Measurements from ENCODE around the gene NACC2. TPM values are rescaled to one million over a fixed set of nuclear protein-coding genes. Genes with fewer than 3 reads are reported as not detected.

NACC2 gene
- total and polyA plus RNA-seq, 2 donors (not counting 1 experiment from before 2014, with no cell fraction given), result 0.34 to 1.9 TPM

DNA sequence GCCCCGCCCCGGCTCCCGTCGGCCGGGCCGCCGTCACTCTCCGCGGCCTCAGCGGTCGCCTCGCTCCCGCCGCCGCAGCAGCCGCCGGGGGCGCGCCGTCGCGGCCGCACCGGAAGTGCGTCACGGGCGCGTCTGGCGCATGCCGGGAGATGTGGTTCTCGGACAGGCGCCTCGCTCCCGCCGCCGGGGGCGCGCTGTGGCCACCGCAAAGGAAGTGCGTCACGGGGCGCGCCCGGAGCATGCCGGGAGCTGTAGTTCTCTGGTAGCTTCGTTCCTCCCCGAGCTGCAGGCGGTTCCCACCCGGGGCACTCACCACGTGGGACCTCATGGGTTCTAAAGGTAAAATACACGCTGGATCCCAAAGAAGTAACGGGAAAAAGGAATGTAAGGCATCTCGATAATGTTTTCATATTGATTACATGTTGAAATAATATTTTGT lies 133.8 kb downstream of the NACC2 start, which contains the start of gene UBAC1:
UBAC1 (minus strand) TSS at position 97 of the 439 bp plus-strand sequence. CDS start 211 bp downstream, outside the sequence.
- Mint-ChIP-seq H3K9me3 (ENCODE audit: insufficient read depth) (no peaks in the 10 kb centered on the region), H3K4me3 (peak within 1 kb of the TSS; percentile 88), H3K4me1 (peaks cover 24% of the 10 kb centered on the region), H3K27ac (peak within 1 kb of the TSS; percentile 83), H3K27me3 (peaks cover 18% of the 10 kb centered on the region)
- Histone ChIP-seq H3K4me2 (replicated peaks; ENCODE audit: low read depth, low read length, poor library complexity, severe bottlenecking) (peak within 1 kb of the TSS; percentile 96), H2AFZ (ENCODE audit: insufficient read depth, low read depth, low read length, poor library complexity, severe bottlenecking) (peak within 1 kb of the TSS; percentile 84), H3K4me1 (ENCODE audit: control insufficient read depth in 2 of 2, insufficient read depth in 2 of 2, low read length in 2 of 2) (peaks cover 11 to 18% of the 10 kb centered on the region in 2 donors), H3K27me3 (replicated peaks in 1 of 4; ENCODE audit: control extremely low read depth in 1 of 4, control insufficient read depth in 3 of 4, insufficient read depth in 4 of 4, low read length in 3 of 4) (peaks cover 0 to 22% (median 0%) of the 10 kb centered on the region in 4 experiments), H3K9me3 (ENCODE audit: control extremely low read depth in 1 of 3, control insufficient read depth in 2 of 3, insufficient read depth in 1 of 3, low read length in 2 of 3) (peaks cover 0 to 7% (median 0%) of the 10 kb centered on the region in 3 donors), H3K36me3 (replicated peaks in 1 of 2; ENCODE audit: control extremely low read depth in 1 of 2, control insufficient read depth in 1 of 2, extremely low read depth in 1 of 2, insufficient read depth in 2 of 2, low read length in 1 of 2) (no peaks in the 10 kb centered on the region), H3K27ac (ENCODE audit: low read length in 2 of 2) (peak within 1 kb of the TSS; percentile 1 to 74), H3K9ac (ENCODE audit: low read length) (peak within 1 kb of the TSS; percentile 87), H3K4me3 (ENCODE audit: control extremely low read depth in 1 of 5, extremely low read depth in 1 of 5, insufficient read depth in 1 of 5, low read depth in 2 of 5, low read length in 4 of 5) (peak within 1 kb of the TSS; percentile 38 to 88 (median 78)), H3K79me2 (ENCODE audit: control insufficient read depth, insufficient read depth, low read length) (peaks cover 35% of the 10 kb centered on the region), H4K20me1 (ENCODE audit: control insufficient read depth, insufficient read depth, low read length, poor library complexity, severe bottlenecking) (peaks cover 14% of the 10 kb centered on the region)
- ChIA-PET POLR2A (interaction anchor here (0.7 to 1.0 kb wide), 2 partner anchors 157 to 158 kb away, joined by 3 read pairs; partner anchors contain the start of gene TMEM250), CTCF (interaction anchor here (1.0 to 1.7 kb wide), 3 partner anchors 98 to 161 kb away, joined by 3 to 7 read pairs (median 6); partner anchors contain the start of gene TMEM250)
- peak; percentile 90 for ATAC-seq (ENCODE audit: low read depth)
- under 1% methylated on average over 50 of the region's 53 CpGs for WGBS (ENCODE audit: insufficient coverage)
- intact Hi-C loops (cut with micrococcal nuclease), result loop anchor here (1.0 to 10.0 kb wide), 6 partner anchors 29 to 306 kb away; partner anchors contain the start of genes CAMSAP1, QSOX2 and TMEM250
- TF ChIP-seq, protein P1, sequence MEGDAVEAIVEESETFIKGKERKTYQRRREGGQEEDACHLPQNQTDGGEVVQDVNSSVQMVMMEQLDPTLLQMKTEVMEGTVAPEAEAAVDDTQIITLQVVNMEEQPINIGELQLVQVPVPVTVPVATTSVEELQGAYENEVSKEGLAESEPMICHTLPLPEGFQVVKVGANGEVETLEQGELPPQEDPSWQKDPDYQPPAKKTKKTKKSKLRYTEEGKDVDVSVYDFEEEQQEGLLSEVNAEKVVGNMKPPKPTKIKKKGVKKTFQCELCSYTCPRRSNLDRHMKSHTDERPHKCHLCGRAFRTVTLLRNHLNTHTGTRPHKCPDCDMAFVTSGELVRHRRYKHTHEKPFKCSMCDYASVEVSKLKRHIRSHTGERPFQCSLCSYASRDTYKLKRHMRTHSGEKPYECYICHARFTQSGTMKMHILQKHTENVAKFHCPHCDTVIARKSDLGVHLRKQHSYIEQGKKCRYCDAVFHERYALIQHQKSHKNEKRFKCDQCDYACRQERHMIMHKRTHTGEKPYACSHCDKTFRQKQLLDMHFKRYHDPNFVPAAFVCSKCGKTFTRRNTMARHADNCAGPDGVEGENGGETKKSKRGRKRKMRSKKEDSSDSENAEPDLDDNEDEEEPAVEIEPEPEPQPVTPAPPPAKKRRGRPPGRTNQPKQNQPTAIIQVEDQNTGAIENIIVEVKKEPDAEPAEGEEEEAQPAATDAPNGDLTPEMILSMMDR (IDR thresholded peaks at IDR 0.05), result no peak
- TF ChIP-seq EZH2 (IDR thresholded peaks at IDR 0.05; ENCODE audit: borderline replicate concordance, insufficient read depth, low read depth, low read length, poor library complexity, severe bottlenecking), result no peak
- DNase-seq, result peak; percentile 97
